NCI-H2171 (cell line): Measurements from ENCODE around the gene WLS.
"Not testable (repeated sequence)": the region's sequence is repeated elsewhere in the genome, so short reads cannot be mapped to it uniquely, and the experiment has no call there.

ENCODE experiments used
- DNase-seq: peaks from one replicate; lab custom pipeline; 2025; lab: John Stamatoyannopoulos, UW

The WLS gene

DNA sequence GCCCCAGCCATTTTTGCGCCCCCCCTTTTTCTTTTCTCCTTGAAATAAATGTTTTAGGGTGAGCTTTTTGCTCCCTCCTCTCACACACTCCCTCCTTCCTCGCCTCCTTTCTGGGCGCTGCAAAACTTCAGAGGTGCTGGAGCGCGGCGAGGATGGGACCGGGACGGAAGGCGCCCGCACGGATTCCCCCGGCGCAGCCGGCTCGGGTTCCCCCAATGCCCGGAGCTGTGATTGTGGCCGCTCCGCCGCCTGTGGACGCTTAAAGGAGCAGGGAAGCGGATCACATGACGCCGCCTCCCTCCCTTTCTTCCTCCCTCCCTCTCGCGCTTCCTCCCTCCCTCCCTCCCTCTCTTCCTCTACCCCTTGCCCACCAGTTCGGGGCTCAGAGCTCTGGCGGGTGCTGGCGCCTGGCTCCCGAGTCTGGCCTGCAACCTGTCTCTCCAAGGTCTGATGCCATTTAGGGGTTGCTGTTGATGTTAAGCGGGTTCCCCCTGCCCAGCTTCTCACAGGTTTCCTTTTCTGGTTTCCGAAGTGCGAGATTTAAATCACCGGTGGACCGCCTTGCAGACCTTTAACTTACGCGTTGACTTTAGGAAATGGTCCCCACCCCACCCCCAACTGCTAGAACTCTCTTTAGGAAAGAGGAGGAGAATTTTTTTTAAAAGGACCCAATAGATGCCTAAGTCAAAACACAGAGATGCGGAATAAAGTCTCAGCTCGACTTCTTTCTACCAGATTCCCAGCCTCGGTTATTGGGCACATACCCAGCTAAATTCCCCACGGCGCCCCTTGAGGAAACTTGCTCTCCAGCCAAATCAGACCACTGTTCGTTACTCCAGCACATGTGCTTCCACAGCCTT lies at the start of gene WLS:
Gene WLS, minus strand, starts transcription at position 235 of the 860 bp plus-strand sequence. Its CDS starts 224 bp downstream, at position 11.
- DNase-seq, result peak; percentile 59

DNA sequence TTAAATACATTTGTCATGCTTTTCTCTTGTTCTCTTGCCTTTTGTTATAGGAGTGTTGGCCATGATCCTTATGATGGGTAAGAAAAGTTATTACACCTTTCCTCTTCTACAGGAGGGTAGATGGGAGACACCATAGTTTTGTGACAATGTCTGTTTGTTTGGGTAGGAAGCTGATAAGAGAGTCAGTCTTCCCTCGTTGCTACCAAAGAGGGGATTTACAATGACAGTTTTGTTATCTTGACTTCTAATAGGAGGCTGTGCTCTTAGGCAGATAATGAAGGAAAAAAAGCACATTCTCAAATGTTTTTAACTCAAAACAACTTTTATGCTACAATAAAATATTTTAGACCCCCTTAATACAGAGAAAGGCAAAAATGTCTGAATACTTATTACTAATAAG lies 48.0 kb upstream of the WLS start:
- DNase-seq, result no peak

DNA sequence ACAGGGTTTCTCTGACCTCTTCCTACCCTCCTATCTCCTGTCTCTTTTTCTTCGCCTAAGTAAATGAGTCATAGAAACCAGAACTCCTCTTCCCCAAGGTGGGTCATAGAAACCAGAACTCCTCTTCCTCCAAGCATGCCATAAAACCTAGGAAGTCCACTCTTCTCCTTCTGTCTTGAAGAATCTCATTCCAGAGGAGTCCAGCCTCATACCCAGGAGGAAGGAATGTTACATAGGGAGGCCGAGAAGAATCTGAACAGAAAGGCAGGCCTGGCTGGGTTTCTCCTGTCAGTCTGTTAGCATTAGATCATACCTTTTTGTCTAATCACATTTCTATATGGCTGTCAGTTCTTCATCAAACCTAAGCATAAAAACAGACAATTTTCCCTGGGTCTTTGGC lies 47.5 kb upstream of the WLS start:
- no peak for DNase-seq

DNA sequence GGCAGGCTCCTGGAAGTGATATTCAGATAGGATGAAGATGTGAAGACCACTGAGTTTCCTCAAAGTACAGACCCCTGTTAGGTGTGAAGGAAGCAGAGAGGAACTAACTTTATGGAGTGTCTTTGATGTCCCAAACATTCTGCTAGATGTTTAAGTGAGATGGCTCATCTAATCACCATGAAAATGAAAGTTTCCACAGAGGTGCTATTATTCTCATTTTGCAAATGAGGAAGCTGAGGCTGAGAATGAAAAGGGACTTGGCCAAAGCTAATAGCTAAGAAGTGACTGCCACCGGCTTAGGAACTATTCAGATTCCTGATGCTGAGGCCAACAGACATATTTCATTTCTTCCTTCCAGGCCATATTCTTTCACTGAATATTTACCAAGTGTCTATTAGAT lies 45.9 kb upstream of the WLS start:
- no peak for DNase-seq

DNA sequence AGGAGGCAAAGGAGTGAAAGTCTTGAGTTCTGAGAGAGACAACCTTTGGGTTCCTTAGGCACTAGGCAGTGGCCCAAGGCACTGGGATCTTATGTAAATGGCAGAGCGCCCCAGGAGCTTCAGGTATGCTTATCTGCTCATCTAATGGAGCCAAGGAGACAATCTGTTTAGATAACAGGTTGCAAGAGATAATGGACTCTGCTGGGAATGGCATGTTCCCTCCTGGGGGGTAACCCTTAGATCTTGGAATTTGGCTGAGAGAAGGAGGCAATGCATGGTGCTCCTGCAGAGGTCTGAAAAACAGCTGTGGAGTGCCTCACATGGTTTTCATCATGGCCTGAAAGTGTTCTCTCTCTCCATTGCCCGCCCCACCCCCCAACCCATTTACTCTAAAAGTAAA lies 44.1 kb upstream of the WLS start:
- no peak for DNase-seq

DNA sequence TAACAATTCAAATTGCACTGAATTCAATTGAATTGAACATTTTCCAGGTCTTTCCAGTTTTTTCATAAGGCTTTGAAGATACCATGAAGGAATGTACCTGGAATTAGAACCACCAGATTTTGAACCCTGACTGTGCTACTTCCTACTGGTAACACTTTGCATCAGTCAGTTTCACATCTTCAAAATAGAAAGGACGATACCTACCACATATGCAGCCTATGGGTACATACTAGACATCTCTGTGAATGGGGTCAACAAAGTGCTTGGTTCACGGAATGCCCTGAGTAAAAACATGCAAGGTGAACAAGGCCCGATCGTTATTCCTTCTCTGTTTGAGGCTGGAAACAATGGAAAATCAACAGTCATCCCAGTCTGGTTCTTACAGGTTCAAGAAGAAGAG lies 41.2 kb upstream of the WLS start:
- DNase-seq, result no peak

DNA sequence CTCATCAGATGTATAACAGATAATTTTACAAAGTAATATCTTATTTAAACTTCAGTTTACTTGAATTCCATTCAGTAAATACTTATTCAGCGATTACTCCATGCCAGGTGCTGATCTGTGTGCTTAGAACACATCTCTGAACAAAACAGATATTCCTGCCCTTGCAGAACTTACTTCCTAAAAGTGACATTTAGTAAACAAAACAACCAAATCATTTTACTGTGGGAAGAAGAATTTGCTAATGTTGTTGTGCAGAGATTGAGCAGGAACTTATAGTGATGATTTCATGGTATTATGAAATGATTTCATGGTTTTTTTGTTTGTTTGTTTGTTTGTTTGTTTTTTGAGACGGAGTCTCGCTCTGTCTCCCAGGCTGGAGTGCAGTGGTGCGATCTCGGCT lies 39.3 kb upstream of the WLS start:
- DNase-seq, result no peak

DNA sequence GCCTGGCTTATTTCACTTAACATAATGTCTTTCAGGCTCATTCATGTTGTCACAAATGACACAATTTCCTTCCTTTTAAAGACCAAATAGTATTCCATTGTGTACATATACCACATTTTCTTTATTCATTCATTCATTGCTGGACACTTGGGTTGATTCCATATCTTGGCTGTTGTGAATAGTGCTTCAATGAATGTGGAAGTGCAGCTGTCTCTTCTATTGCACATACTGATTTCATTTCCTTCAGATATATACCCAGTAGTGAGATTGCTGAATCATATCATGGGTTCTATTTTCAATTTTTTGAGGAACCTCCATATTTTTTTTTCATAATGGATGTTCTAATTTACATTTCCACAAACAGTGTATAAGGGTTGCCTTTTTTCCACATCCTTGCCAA lies 38.6 kb upstream of the WLS start:
- no peak for DNase-seq

DNA sequence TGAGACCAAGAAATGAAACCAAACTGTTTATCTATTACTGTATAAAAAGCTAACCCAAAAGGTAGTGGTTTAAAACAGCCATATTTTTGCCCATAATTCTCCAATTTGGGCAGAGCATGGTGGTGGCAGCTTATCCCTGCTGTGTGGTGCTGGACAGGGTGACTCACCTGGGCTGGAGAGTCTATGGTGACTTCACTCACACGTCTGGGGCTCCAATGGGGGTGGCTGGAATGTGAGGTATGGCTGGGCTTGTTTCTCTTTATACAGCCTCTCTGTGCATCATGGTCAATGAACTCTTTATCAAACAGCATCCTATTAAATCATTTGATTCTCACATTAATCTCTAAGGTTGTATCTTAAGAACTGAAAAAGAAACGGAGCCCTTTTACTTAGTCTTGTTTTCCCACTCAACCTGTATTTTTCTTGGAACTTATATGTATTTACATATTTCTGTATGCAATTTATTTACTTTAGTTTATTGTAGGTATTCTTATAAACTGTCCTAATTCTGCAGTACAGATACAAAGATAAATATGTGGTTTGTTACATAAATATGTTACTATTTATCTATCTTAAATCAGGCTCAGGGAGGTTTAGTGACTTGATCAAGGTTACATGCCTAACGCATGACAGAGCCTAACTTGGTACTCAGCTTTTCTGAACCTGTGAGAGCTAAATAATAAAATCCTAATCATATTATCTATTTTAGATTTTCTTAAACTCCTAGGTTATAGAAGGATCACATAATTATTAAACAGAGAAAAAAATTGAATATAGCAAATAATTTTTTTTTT lies 37.5 kb upstream of the WLS start:
- DNase-seq, result no peak

DNA sequence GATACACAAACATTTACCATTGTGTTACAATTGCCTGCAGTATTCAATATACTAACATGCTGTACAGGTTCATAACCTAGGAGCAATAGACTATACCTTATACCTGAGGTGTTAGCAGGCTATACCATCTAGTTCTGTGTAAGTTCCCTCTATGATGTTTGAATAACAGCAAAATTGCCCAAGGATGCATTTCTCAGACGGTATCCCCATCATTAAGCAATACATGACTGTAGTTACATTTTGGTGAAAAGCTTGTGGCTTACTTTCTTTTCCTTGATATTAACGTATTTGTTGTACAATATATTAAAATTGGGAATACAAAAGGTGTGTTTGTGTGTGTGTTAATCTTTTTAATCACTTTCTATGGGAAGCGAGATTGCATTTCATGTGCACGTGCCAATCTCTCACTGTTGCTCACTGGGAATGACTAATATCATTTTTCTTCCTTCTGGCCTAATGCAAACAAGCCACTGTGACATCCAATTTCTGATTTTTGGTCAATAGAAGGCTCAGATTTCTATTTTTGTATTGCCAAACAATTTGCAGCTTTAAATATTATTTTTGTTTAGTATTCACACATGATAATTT lies 36.7 kb upstream of the WLS start:
- DNase-seq, result no peak

DNA sequence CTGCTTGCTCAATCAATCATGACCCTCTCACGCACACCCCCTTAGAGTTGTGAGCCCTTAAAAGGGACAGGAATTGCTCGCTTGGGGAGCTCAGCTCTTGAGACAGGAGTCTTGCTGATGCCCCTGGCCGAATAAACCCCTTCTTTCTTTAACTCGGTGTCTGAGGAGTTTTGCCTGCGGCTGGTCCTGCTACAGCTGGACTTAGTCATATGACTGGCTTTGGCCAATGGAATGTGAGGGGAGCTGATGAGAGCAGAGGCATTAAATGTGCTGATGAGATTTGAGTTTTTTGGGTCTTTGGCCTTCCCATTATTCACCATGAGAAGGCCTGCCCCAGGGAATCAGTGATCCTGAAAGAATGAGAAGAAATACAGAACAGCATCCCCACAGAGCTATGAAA lies 24.5 kb upstream of the WLS start:
- not testable (repeated sequence) for DNase-seq

DNA sequence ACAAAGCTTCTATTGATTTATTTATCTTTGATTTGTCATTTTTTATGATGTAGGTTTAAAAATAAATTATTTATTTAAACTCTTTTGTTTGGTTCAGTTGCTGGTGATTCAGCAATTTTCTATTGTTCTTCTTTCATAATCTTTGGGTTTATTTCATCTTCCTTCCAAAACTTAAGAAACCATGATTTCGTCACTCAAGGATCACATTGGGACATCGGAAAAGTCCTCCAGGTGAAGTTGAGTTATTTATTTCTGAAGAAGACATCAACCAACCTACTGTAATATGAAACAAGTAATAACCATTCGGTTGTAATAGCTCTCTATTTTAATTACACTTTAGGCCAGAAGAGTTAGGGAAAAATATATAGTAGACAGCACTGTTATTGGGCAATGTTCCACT lies 23.0 kb upstream of the WLS start:
- DNase-seq, result no peak

DNA sequence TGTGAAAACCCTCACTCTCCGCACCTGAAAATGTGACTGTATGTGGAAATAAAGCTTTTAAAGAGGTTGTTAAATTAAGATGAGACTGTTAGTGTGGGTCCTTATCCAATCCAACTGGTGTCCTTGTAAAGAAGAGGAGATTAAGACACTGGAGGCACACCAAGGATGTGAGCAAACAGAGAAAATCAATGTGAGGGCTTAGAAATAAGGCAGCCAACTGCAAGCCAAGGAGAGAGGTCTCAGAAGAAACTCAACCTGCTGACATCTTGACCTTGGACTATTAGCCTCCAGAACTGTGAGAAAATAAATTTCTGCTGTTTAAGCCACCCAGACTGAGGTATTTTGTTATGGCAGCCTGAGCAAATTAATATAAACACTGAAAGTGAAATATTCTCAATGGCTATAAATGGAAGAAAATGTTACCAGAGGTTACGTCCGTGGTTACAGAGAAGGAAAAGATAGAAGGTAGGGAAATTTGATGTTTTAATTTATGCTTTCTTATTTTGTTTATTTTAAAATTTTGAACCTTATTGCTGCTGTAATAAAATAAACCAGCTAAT lies 22.4 kb upstream of the WLS start:
- no peak for DNase-seq

DNA sequence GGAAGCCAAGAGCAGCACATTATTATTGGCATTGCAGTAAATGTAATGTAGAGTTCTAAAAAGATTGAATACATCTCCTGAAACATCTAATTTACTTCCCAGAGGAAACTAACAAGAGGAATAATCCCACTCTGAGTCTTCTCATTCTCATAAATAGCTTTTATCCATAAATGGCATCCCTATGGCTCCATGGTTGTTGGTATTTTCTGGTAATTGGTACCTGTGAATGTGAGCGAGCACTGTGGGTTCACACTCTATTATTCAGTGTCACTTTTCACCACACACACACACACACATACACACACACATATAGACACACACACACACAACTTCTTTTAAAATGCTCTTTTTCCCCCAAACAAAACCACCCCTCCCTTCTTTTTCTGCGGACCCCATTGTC lies 4.7 kb upstream of the WLS start:
- DNase-seq, result no peak

DNA sequence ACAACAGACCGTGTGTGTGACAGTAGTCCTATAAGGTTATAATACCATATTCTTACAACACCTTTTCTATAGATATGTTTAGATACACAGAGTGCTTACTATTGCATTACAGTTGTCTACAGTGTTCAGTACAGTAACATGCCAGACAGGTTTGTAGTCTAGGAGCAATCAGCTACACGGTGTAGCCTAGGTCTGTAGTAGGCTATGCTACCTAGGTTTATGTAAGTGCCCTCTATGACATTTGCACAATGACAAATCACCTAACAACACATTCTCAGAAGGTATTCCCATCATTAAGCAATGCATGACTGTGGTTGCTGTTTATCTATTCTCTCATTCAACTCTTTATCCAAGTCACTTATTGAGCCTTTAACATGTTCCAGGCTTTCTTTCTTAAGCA lies 1.8 kb upstream of the WLS start:
- no peak for DNase-seq

DNA sequence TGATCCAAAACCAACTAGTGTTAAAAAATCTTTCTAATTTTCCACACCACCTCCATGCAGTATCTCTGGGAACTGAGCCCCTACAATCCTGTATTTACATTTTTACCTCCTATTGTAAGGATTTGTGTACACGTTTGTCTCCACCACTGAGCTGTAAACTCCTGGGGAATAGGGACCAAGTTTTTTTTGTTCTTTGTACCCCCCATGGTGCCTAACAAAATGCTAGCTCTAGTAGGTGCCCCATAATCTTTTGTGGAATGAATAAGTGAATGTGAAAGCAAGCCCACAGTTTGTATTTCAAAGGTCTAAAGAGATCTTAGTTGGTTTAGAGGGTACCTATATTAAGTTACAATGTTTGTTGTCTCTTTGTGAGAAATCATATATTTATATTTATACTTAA lies 879 bp upstream of the WLS start:
- DNase-seq, result no peak

DNA sequence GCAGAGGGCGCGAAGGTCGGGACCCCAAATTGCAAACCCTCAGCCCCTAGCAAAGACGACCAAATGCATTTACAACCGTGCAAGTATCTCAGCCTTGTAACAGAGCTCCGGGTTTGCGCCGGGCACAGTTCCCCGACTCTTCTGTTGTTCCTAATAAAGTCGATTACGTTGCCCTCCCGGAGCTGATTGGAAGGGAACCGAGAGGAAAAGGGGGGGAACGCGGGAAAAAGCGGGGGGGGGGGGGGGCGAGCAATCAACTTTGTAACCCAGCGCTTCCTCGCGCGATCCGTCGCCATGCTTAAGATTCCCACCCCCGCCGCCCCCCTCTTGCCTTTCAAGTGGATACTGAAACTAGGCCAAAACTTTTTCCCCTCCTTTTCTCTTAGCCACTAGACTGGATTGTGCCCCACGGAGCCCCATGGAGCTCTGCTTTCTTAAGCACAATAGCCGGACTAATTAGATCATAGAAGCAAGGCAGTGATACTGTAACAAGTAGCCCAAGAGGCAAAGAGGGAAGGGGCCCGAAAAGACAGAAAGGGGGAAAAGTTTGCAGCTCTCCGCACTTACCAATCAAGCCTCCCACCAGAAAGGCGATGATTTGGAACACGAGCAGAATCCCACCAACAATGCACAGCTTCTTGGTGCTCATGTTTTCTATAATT lies 565 bp downstream of the WLS start:
- DNase-seq, result peak; percentile 24

DNA sequence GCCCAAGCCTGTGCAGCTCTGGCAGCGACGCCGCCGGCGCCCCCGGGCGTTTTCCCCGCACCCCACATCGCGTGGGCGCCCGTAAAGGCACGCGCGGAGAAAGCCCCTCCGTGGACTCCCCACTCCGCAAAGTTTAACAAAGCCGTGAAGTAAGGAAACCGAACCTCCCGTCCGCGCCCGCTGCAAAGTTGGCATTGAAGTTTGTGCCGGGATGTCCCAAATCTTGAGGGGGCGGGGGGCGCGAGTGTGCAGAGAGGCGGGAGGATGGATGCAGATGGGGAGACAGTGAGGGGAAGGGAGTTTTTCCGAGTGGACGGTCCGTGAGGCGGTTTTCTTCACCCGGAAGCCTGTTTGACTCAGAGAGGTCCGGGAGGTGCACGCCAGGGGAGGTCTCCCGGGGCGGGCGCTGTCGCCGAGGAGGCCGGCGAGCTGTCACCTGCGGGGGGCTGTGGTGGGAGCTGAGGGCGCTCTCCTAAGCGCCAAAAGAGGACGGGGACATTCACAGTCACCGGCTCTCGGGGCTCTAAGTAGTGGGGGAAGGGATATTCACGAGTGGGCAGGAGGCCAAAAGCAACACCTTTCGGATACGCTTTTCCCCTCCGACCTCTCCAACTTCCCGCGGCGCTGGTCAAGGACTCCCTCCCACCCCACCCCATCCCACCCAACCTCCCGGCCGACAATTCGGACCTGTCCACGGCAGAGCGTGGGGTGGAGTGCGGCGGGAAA lies 1.3 kb downstream of the WLS start:
- DNase-seq, result no peak

DNA sequence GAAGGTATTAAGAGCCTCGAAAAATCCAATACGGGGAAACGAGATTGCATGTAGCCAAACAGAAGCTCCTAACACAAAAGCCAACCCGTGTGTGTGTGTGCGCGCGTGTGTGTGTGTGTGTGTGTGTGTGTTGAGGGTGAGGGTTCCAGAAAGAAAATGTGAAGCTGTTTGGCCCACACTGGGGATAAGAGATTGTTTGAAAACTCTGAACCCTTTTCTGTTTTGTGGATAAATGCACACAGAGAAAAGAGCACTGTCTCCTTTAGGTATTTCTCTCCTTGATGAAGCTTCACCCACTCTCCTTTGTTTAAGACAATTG lies 1.9 kb downstream of the WLS start:
- no peak for DNase-seq

DNA sequence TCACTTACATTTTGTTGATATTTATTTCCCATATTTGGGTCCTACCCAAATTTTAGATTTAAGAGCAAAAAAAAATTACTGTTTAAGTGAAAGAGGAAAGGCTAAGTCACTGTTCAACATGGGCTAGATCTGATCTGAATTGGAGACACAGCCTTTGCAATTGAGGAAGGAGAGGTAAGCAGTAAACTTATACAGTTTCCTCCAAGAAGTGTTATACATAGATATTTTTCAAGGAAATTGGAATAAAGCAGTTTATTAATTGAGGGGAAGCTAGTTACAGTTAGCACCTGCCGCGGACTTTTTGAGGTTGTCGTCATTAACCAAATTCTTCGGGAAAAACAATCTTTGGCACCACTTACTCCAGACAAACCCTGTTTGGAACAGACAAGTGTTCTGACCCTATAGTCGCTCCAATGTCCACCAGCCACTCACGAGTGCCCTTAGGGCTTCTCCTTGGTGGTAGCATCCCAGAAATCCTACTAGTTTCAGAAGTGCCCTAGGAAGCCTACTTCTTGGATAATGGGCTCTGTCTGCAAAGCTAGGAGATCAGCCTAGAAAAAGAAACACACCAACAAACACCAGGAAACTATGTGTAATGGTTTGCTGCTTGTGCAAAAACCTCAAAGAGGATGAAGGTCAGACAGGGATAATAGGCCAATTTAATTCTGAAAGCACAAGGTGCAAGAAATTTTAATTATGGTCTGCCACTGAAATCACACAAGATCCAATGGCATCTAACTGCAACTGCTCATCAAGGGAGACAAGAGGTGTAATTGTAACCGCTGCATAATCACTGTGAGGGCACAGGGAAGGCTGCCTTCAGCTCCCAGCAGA lies 2.5 kb downstream of the WLS start:
- no peak for DNase-seq

DNA sequence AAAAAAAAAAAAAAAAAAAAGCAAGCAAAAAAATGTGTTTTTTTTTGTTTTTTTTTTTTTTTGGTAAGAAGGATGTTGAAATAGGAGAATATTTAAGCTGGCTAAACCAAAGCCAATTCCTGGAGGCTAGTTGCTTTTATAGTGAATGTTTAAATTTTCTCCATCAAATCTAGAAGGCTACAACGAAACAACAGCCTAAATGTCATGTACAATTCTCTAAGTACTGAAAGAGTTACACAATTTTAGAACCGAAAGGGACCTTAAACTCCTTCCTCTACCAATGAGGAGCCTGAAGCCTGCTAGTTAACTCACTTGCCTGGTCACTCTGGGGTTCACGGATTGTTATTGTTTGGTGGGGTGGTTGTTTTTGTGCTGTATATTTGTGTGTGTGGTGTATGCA lies 3.5 kb downstream of the WLS start:
- no peak for DNase-seq
